Muscle layer of colon (tissue), 2 donors: ENCODE measurements around the gene VAT1L.

Experiments used
- H3K27ac ChIP-seq: one replicate; pipeline ENCODE4 v1.7.0; 2013; ENCODE audit warnings: low read depth, mild to moderate bottlenecking, low read length, moderate library complexity
- H3K27me3 ChIP-seq, 2 donors: one replicate each; pipeline ENCODE4 v1.7.0; 2013; ENCODE audit warnings: low read length in 2 of 2, mild to moderate bottlenecking in 2 of 2; ENCODE audit not compliant: insufficient read depth in 2 of 2, control insufficient read depth in 1 of 2
- H3K36me3 ChIP-seq: one replicate; pipeline ENCODE4 v1.7.0; 2013; ENCODE audit warnings: mild to moderate bottlenecking, low read length; ENCODE audit not compliant: insufficient read depth
- H3K4me1 ChIP-seq: one replicate; pipeline ENCODE4 v1.7.0; 2013; ENCODE audit warnings: mild to moderate bottlenecking, low read length; ENCODE audit not compliant: insufficient read depth
- H3K4me3 ChIP-seq, 2 donors: one replicate each; pipeline ENCODE4 v1.7.0; 2013; ENCODE audit warnings: low read length in 2 of 2, low read depth in 1 of 2, mild to moderate bottlenecking in 1 of 2, moderate library complexity in 1 of 2
- H3K9ac ChIP-seq: one replicate; pipeline ENCODE4 v1.7.0; 2013; ENCODE audit warnings: low read length
- H3K9me3 ChIP-seq: one replicate; pipeline ENCODE4 v1.7.0; 2013; ENCODE audit warnings: mild to moderate bottlenecking, low read length
- donor health status: abdominal sarcoma.
- donor health status: Adenocarcinoma of cecum.

The VAT1L gene

GRCh38 chr16:77760800-77761199 is 27.6 kb upstream of the VAT1L start:
- H3K9me3 ChIP-seq, result no peaks in the 10 kb centered on the region
- H3K9ac ChIP-seq, result no peak overlapping the region
- no peak overlapping the region for H3K4me3 ChIP-seq
- H3K36me3 ChIP-seq, result no peaks in the 10 kb centered on the region
- H3K27ac ChIP-seq, result no peak overlapping the region
- no peaks in the 10 kb centered on the region for H3K27me3 ChIP-seq
- H3K4me1 ChIP-seq, result peaks cover 6% of the 10 kb centered on the region

GRCh38 chr16:77761204-77761603 is 27.2 kb upstream of the VAT1L start:
- H3K36me3 ChIP-seq, result no peaks in the 10 kb centered on the region
- no peaks in the 10 kb centered on the region for H3K27me3 ChIP-seq
- no peak overlapping the region for H3K27ac ChIP-seq
- peaks cover 6% of the 10 kb centered on the region for H3K4me1 ChIP-seq
- H3K9me3 ChIP-seq, result no peaks in the 10 kb centered on the region
- H3K9ac ChIP-seq, result no peak overlapping the region
- H3K4me3 ChIP-seq, result no peak overlapping the region

- Histone ChIP-seq H3K4me1 (peaks cover 6% of the 10 kb centered on the region), H3K27ac (no peak overlapping the region), H3K27me3 (no peaks in the 10 kb centered on the region), H3K36me3 (no peaks in the 10 kb centered on the region), H3K9me3 (no peaks in the 10 kb centered on the region), H3K9ac (no peak overlapping the region), H3K4me3 (no peak overlapping the region)
These were observed 26.1 kb upstream of the VAT1L start for GRCh38 chr16:77762262-77762661.

GRCh38 chr16:77763994-77764393 is 24.4 kb upstream of the VAT1L start:
- no peaks in the 10 kb centered on the region for H3K9me3 ChIP-seq
- no peak overlapping the region for H3K4me3 ChIP-seq
- no peak overlapping the region for H3K9ac ChIP-seq
- no peaks in the 10 kb centered on the region for H3K27me3 ChIP-seq
- H3K27ac ChIP-seq, result no peak overlapping the region
- peaks cover 6% of the 10 kb centered on the region for H3K4me1 ChIP-seq
- H3K36me3 ChIP-seq, result no peaks in the 10 kb centered on the region

GRCh38 chr16:77767211-77767610 is 21.2 kb upstream of the VAT1L start:
- Histone ChIP-seq H3K9me3 (no peaks in the 10 kb centered on the region), H3K36me3 (no peaks in the 10 kb centered on the region), H3K27ac (no peak overlapping the region), H3K4me1 (peaks cover 6% of the 10 kb centered on the region), H3K4me3 (no peak overlapping the region), H3K27me3 (no peaks in the 10 kb centered on the region), H3K9ac (no peak overlapping the region)

- Histone ChIP-seq H3K9me3 (no peaks in the 10 kb centered on the region), H3K4me1 (peaks cover 6% of the 10 kb centered on the region), H3K4me3 (no peak overlapping the region), H3K27me3 (no peaks in the 10 kb centered on the region), H3K9ac (no peak overlapping the region), H3K27ac (no peak overlapping the region), H3K36me3 (no peaks in the 10 kb centered on the region)
These were observed 20.5 kb upstream of the VAT1L start for GRCh38 chr16:77767826-77768225.

GRCh38 chr16:77775911-77776909 is 12.2 kb upstream of the VAT1L start:
- H3K27me3 ChIP-seq, result no peaks in the 10 kb centered on the region
- no peak overlapping the region for H3K4me3 ChIP-seq
- no peaks in the 10 kb centered on the region for H3K4me1 ChIP-seq
- no peaks in the 10 kb centered on the region for H3K9me3 ChIP-seq
- no peak overlapping the region for H3K27ac ChIP-seq
- H3K9ac ChIP-seq, result no peak overlapping the region
- no peaks in the 10 kb centered on the region for H3K36me3 ChIP-seq

GRCh38 chr16:77777745-77778144 is 10.6 kb upstream of the VAT1L start:
- no peak overlapping the region for H3K27ac ChIP-seq
- no peaks in the 10 kb centered on the region for H3K4me1 ChIP-seq
- no peaks in the 10 kb centered on the region for H3K36me3 ChIP-seq
- no peak overlapping the region for H3K4me3 ChIP-seq
- H3K27me3 ChIP-seq, result no peaks in the 10 kb centered on the region
- no peaks in the 10 kb centered on the region for H3K9me3 ChIP-seq
- H3K9ac ChIP-seq, result no peak overlapping the region

GRCh38 chr16:77780378-77780837 is 8.0 kb upstream of the VAT1L start:
- no peak overlapping the region for H3K4me3 ChIP-seq
- H3K4me1 ChIP-seq, result no peaks in the 10 kb centered on the region
- no peaks in the 10 kb centered on the region for H3K36me3 ChIP-seq
- H3K9me3 ChIP-seq, result no peaks in the 10 kb centered on the region
- no peak overlapping the region for H3K27ac ChIP-seq
- H3K9ac ChIP-seq, result no peak overlapping the region
- H3K27me3 ChIP-seq, result no peaks in the 10 kb centered on the region

GRCh38 chr16:77781091-77781490 is 7.3 kb upstream of the VAT1L start:
- Histone ChIP-seq H3K9me3 (no peaks in the 10 kb centered on the region), H3K27ac (no peak overlapping the region), H3K9ac (no peak overlapping the region), H3K4me3 (no peak overlapping the region), H3K4me1 (no peaks in the 10 kb centered on the region), H3K27me3 (no peaks in the 10 kb centered on the region), H3K36me3 (no peaks in the 10 kb centered on the region)

- no peaks in the 10 kb centered on the region for H3K9me3 ChIP-seq
These were observed 5.7 kb upstream of the VAT1L start for GRCh38 chr16:77782694-77783093.

More at GRCh38 chr16:77782694-77783093, 5.7 kb upstream of the VAT1L start:
- H3K4me1 ChIP-seq, result no peaks in the 10 kb centered on the region
- H3K9ac ChIP-seq, result no peak overlapping the region
- no peak overlapping the region for H3K4me3 ChIP-seq
- no peak overlapping the region for H3K27ac ChIP-seq
- peaks cover 6 to 8% of the 10 kb centered on the region in 2 donors for H3K27me3 ChIP-seq
- H3K36me3 ChIP-seq, result no peaks in the 10 kb centered on the region
